ENCODE data around the gene LGI4.

The LGI4 gene

GRCh38 chr19:35099897-35100275 is 35.0 kb downstream of the LGI4 start:
- DNase-seq (ENCODE audit: low spot score): no peak
- H3K23ac ChIP-seq (ENCODE audit: low read depth, low read length, poor library complexity): no peak overlapping the region
- peak overlapping the region; percentile 85 for H4K91ac ChIP-seq (ENCODE audit: low read depth, low read length, poor library complexity)
- no peaks in the 10 kb centered on the region for H3K27me3 ChIP-seq (ENCODE audit: control insufficient read depth in 3 of 3, insufficient read depth in 3 of 3, low read depth in 1 of 3, low read length in 3 of 3)
- no peak overlapping the region for H3K4me2 ChIP-seq (ENCODE audit: insufficient read depth, low read length, poor library complexity, severe bottlenecking)
- H3K14ac ChIP-seq (ENCODE audit: low read length): no peak overlapping the region
- peak overlapping the region; percentile 61 for H2BK120ac ChIP-seq (ENCODE audit: low read depth, low read length)
- H3K79me1 ChIP-seq (ENCODE audit: low read depth, low read length): peaks cover 4% of the 10 kb centered on the region
- no peaks in the 10 kb centered on the region for H3K9me3 ChIP-seq (replicated peaks in 1 of 2; ENCODE audit: control insufficient read depth in 2 of 2, insufficient read depth in 1 of 2, low read depth in 1 of 2, low read length in 2 of 2)
- no peak overlapping the region for H2BK15ac ChIP-seq (ENCODE audit: low read length)
- H3K4me3 ChIP-seq (ENCODE audit: low read length in 2 of 2): no peak overlapping the region
- H2BK5ac ChIP-seq (ENCODE audit: low read length): no peak overlapping the region
- WGBS, 2 donors (ENCODE audit: extremely low coverage in 2 of 2, insufficient read length in 2 of 2, insufficient replicate concordance in 1 of 2): no CpG with 5 or more reads among the region's 13 CpGs
- no peak overlapping the region for H2AFZ ChIP-seq (ENCODE audit: low read length)
- H2BK12ac ChIP-seq (ENCODE audit: low read length): peak overlapping the region; percentile 41
- no peak overlapping the region for H3K9ac ChIP-seq (ENCODE audit: low read depth, low read length, poor library complexity)
- H4K8ac ChIP-seq (ENCODE audit: low read depth, low read length): no peak overlapping the region
- H3K4me1 ChIP-seq (ENCODE audit: control insufficient read depth in 2 of 2, insufficient read depth in 1 of 2, low read depth in 1 of 2, low read length in 2 of 2): peaks cover 0 to 2% of the 10 kb centered on the region in 2 donors
- no peaks in the 10 kb centered on the region for H3K36me3 ChIP-seq (replicated peaks in 1 of 2; ENCODE audit: control insufficient read depth in 2 of 2, insufficient read depth in 2 of 2, low read length in 2 of 2)
- no peak overlapping the region for H3K27ac ChIP-seq (replicated peaks; ENCODE audit: low read length)
- H2AK5ac ChIP-seq (ENCODE audit: low read depth, low read length): peak overlapping the region; percentile 93
- H3K18ac ChIP-seq (ENCODE audit: low read length): peak overlapping the region; percentile 57
- no peak overlapping the region for H3K4ac ChIP-seq (ENCODE audit: low read length)

DNA sequence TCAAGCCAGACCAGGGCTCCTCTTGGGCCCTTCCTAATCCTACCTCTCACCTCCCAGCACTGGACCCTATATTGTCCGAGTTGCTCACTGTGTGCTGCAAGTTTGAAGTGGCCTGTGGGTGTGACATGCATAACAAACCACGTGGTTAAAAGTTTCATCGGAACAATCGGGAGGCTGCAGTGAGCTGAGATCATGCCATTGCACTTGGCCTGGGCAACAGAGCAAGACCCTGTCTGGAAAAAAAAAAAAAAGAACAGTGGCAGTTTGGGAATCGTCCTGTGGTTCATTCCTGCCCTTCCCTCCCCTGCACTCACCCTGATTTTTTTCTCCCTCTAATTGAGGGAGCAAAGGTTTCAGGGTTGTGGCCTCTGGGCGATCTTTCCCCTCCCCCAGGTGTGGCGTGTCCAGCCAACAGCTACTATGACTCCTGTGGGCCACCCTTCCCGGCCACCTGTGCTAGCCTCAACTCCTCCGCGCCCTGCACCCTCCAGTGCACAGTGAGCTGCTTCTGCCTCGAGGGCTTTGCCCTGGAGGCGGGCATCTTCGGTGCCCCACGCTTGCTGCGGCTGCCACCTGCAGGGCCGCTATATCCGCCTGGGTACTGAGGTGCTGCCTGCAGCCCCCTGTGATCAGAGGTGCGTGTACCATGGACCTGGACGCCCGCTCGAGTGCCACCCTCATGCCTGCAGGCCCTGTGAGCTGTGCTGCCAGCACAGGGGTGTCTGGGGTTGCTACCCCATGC is 35.5 kb downstream of the LGI4 start:
- Histone ChIP-seq H2BK12ac (ENCODE audit: low read length) (peak overlapping the region; percentile 41), H3K4me1 (ENCODE audit: control insufficient read depth in 2 of 2, insufficient read depth in 1 of 2, low read depth in 1 of 2, low read length in 2 of 2) (peaks cover 0 to 2% of the 10 kb centered on the region in 2 donors), H2AK5ac (ENCODE audit: low read depth, low read length) (peak overlapping the region; percentile 93), H3K14ac (ENCODE audit: low read length) (peak overlapping the region; percentile 21), H2BK15ac (ENCODE audit: low read length) (no peak overlapping the region), H2BK5ac (ENCODE audit: low read length) (no peak overlapping the region), H2AFZ (ENCODE audit: low read length) (no peak overlapping the region), H4K91ac (ENCODE audit: low read depth, low read length, poor library complexity) (peak overlapping the region; percentile 85), H3K4me2 (ENCODE audit: insufficient read depth, low read length, poor library complexity, severe bottlenecking) (no peak overlapping the region), H3K9ac (ENCODE audit: low read depth, low read length, poor library complexity) (no peak overlapping the region), H3K79me1 (ENCODE audit: low read depth, low read length) (peaks cover 4% of the 10 kb centered on the region), H3K4ac (ENCODE audit: low read length) (no peak overlapping the region), H3K36me3 (replicated peaks in 1 of 2; ENCODE audit: control insufficient read depth in 2 of 2, insufficient read depth in 2 of 2, low read length in 2 of 2) (no peaks in the 10 kb centered on the region), H4K8ac (ENCODE audit: low read depth, low read length) (no peak overlapping the region), H3K4me3 (ENCODE audit: low read length in 2 of 2) (no peak overlapping the region), H3K23ac (ENCODE audit: low read depth, low read length, poor library complexity) (no peak overlapping the region), H2BK120ac (ENCODE audit: low read depth, low read length) (peak overlapping the region; percentile 61), H3K27ac (replicated peaks; ENCODE audit: low read length) (no peak overlapping the region), H3K27me3 (ENCODE audit: control insufficient read depth in 3 of 3, insufficient read depth in 3 of 3, low read depth in 1 of 3, low read length in 3 of 3) (no peaks in the 10 kb centered on the region), H3K9me3 (replicated peaks in 1 of 2; ENCODE audit: control insufficient read depth in 2 of 2, insufficient read depth in 1 of 2, low read depth in 1 of 2, low read length in 2 of 2) (no peaks in the 10 kb centered on the region), H3K18ac (ENCODE audit: low read length) (peak overlapping the region; percentile 57)
- DNase-seq (ENCODE audit: low spot score): no peak
- WGBS, 2 donors (ENCODE audit: extremely low coverage in 2 of 2, insufficient read length in 2 of 2, insufficient replicate concordance in 1 of 2): no CpG with 5 or more reads among the region's 21 CpGs

- H3K23ac ChIP-seq (ENCODE audit: low read depth, low read length, poor library complexity): peak overlapping the region; percentile 80
- H3K4me1 ChIP-seq (ENCODE audit: control insufficient read depth in 2 of 2, insufficient read depth in 1 of 2, low read depth in 1 of 2, low read length in 2 of 2): peaks cover 0 to 2% of the 10 kb centered on the region in 2 donors
- peak overlapping the region; percentile 83 for H3K18ac ChIP-seq (ENCODE audit: low read length)
- no peaks in the 10 kb centered on the region for H3K9me3 ChIP-seq (replicated peaks in 1 of 2; ENCODE audit: control insufficient read depth in 2 of 2, insufficient read depth in 1 of 2, low read depth in 1 of 2, low read length in 2 of 2)
- no peak overlapping the region for H2BK5ac ChIP-seq (ENCODE audit: low read length)
- no peaks in the 10 kb centered on the region for H3K36me3 ChIP-seq (replicated peaks in 1 of 2; ENCODE audit: control insufficient read depth in 2 of 2, insufficient read depth in 2 of 2, low read length in 2 of 2)
- H4K91ac ChIP-seq (ENCODE audit: low read depth, low read length, poor library complexity): no peak overlapping the region
- H3K27me3 ChIP-seq (ENCODE audit: control insufficient read depth in 3 of 3, insufficient read depth in 3 of 3, low read depth in 1 of 3, low read length in 3 of 3): no peaks in the 10 kb centered on the region
- no peak overlapping the region for H3K27ac ChIP-seq (replicated peaks; ENCODE audit: low read length)
- no peak overlapping the region for H3K4me2 ChIP-seq (ENCODE audit: insufficient read depth, low read length, poor library complexity, severe bottlenecking)
- no peak overlapping the region for H2AFZ ChIP-seq (ENCODE audit: low read length)
- H3K4me3 ChIP-seq (ENCODE audit: low read length in 2 of 2): peak overlapping the region in 1 of 2 donors; percentile 11
- DNase-seq (ENCODE audit: low spot score): no peak
- peak overlapping the region; percentile 37 for H3K4ac ChIP-seq (ENCODE audit: low read length)
- WGBS, 2 donors (ENCODE audit: extremely low coverage in 2 of 2, insufficient read length in 2 of 2, insufficient replicate concordance in 1 of 2): no CpG with 5 or more reads among the region's 29 CpGs
- H3K79me1 ChIP-seq (ENCODE audit: low read depth, low read length): peaks cover 7% of the 10 kb centered on the region
- no peak overlapping the region for H2BK12ac ChIP-seq (ENCODE audit: low read length)
- peak overlapping the region; percentile 46 for H2AK5ac ChIP-seq (ENCODE audit: low read depth, low read length)
- no peak overlapping the region for H3K9ac ChIP-seq (ENCODE audit: low read depth, low read length, poor library complexity)
- H2BK15ac ChIP-seq (ENCODE audit: low read length): no peak overlapping the region
- no peak overlapping the region for H4K8ac ChIP-seq (ENCODE audit: low read depth, low read length)
- no peak overlapping the region for H2BK120ac ChIP-seq (ENCODE audit: low read depth, low read length)
- H3K14ac ChIP-seq (ENCODE audit: low read length): peak overlapping the region; percentile 63
Observed at GRCh38 chr19:35098413-35099049, 36.3 kb downstream of the LGI4 start.

- no peaks in the 10 kb centered on the region for H3K36me3 ChIP-seq (replicated peaks in 1 of 2; ENCODE audit: control insufficient read depth in 2 of 2, insufficient read depth in 2 of 2, low read length in 2 of 2)
- H2BK15ac ChIP-seq (ENCODE audit: low read length): no peak overlapping the region
- no peak overlapping the region for H3K27ac ChIP-seq (replicated peaks; ENCODE audit: low read length)
- no peak overlapping the region for H2AFZ ChIP-seq (ENCODE audit: low read length)
- no peak overlapping the region for H2BK12ac ChIP-seq (ENCODE audit: low read length)
- H3K4me3 ChIP-seq (ENCODE audit: low read length in 2 of 2): no peak overlapping the region
- DNase-seq (ENCODE audit: low spot score): no peak
- no peak overlapping the region for H3K23ac ChIP-seq (ENCODE audit: low read depth, low read length, poor library complexity)
- H3K18ac ChIP-seq (ENCODE audit: low read length): no peak overlapping the region
- no peak overlapping the region for H3K4ac ChIP-seq (ENCODE audit: low read length)
- H3K14ac ChIP-seq (ENCODE audit: low read length): no peak overlapping the region
- peaks cover 6% of the 10 kb centered on the region for H3K79me1 ChIP-seq (ENCODE audit: low read depth, low read length)
- no CpG with 5 or more reads among the region's 8 CpGs for WGBS, 2 donors (ENCODE audit: extremely low coverage in 2 of 2, insufficient read length in 2 of 2, insufficient replicate concordance in 1 of 2)
- peaks cover 0 to 3% of the 10 kb centered on the region in 2 donors for H3K4me1 ChIP-seq (ENCODE audit: control insufficient read depth in 2 of 2, insufficient read depth in 1 of 2, low read depth in 1 of 2, low read length in 2 of 2)
- H2BK120ac ChIP-seq (ENCODE audit: low read depth, low read length): no peak overlapping the region
- no peaks in the 10 kb centered on the region for H3K9me3 ChIP-seq (replicated peaks in 1 of 2; ENCODE audit: control insufficient read depth in 2 of 2, insufficient read depth in 1 of 2, low read depth in 1 of 2, low read length in 2 of 2)
- no peak overlapping the region for H2AK5ac ChIP-seq (ENCODE audit: low read depth, low read length)
- no peak overlapping the region for H3K4me2 ChIP-seq (ENCODE audit: insufficient read depth, low read length, poor library complexity, severe bottlenecking)
- H3K27me3 ChIP-seq (ENCODE audit: control insufficient read depth in 3 of 3, insufficient read depth in 3 of 3, low read depth in 1 of 3, low read length in 3 of 3): peaks cover 0 to 2% (median 0%) of the 10 kb centered on the region in 3 experiments
- no peak overlapping the region for H3K9ac ChIP-seq (ENCODE audit: low read depth, low read length, poor library complexity)
- no peak overlapping the region for H4K8ac ChIP-seq (ENCODE audit: low read depth, low read length)
- no peak overlapping the region for H2BK5ac ChIP-seq (ENCODE audit: low read length)
- H4K91ac ChIP-seq (ENCODE audit: low read depth, low read length, poor library complexity): no peak overlapping the region
Observed at GRCh38 chr19:35095667-35096368, 39.0 kb downstream of the LGI4 start.
